SU-DHL-6 (cell line): ENCODE results near the gene CBFA2T2.

Experiments used
- H2AFZ ChIP-seq: fragments of 200-600 bp; sonication (generic); 2 replicates; pipeline ENCODE4 v1.6.1; 2014; ENCODE audit warnings: low read depth, mild to moderate bottlenecking, moderate library complexity, mixed read lengths, antibody characterized with exemption, low read length; ENCODE audit not compliant: severe bottlenecking
- H3F3A ChIP-seq: fragments of 200-600 bp; shearing (Covaris generic); 2 replicates; pipeline ENCODE4 v1.6.0; 2016; ENCODE audit warnings: antibody characterized with exemption, mild to moderate bottlenecking; ENCODE audit not compliant: insufficient read depth
- H3K27ac ChIP-seq: fragments of 200-600 bp; sonication (generic); 2 replicates; pipeline ENCODE4 v1.5.1; 2016; ENCODE audit warnings: low read depth, mild to moderate bottlenecking, low read length, moderate library complexity, mixed read lengths
- H3K27me3 ChIP-seq: fragments of 200-600 bp; sonication (generic), shearing (Covaris generic); 2 replicates; pipeline ENCODE4 v1.6.0; 2014; ENCODE audit warnings: mild to moderate bottlenecking, low read length
- H3K36me3 ChIP-seq: fragments of 200-600 bp; sonication (generic); 2 replicates; pipeline ENCODE4 v1.6.1; 2014; ENCODE audit warnings: mild to moderate bottlenecking, low read length, mixed read lengths
- H3K4me2 ChIP-seq: fragments of 300-600, 200-600 bp; shearing (Covaris generic), sonication (generic); 2 replicates; pipeline ENCODE4 v1.6.0; 2014; ENCODE audit warnings: low read length, low read depth, mild to moderate bottlenecking; ENCODE audit not compliant: poor library complexity, severe bottlenecking
- H3K4me3 ChIP-seq: fragments of 200-600 bp; sonication (generic); 2 replicates; pipeline ENCODE4 v1.5.1; 2014; ENCODE audit warnings: antibody characterized with exemption, low read length, mild to moderate bottlenecking, mixed read lengths; ENCODE audit not compliant: insufficient read depth, poor library complexity, severe bottlenecking
- H3K79me2 ChIP-seq: fragments of 200-600 bp; sonication (generic); 2 replicates; pipeline ENCODE4 v1.6.1; 2014; ENCODE audit warnings: mild to moderate bottlenecking, low read length, moderate library complexity; ENCODE audit not compliant: insufficient read depth
- H3K9ac ChIP-seq: fragments of 200-600 bp; sonication (generic); 2 replicates; pipeline ENCODE4 v1.7.0; 2014; ENCODE audit warnings: mild to moderate bottlenecking, low read length
- H3K9me2 ChIP-seq: fragments of 200-600 bp; sonication (generic); replicated peaks from 2 replicates; pipeline ENCODE4 v1.6.1; 2014; ENCODE audit warnings: low read length; ENCODE audit not compliant: insufficient read depth
- H3K9me3 ChIP-seq: fragments of 200-600 bp; sonication (generic); 2 replicates; pipeline ENCODE4 v1.6.1; 2014; ENCODE audit warnings: low read length, mixed read lengths; ENCODE audit not compliant: insufficient read depth
- H4K20me1 ChIP-seq: fragments of 200-600 bp; sonication (generic); 2 replicates; pipeline ENCODE4 v1.6.1; 2014; ENCODE audit warnings: low read depth, mild to moderate bottlenecking, antibody characterized with exemption, low read length, moderate library complexity, mixed read lengths
- CTCF ChIP-seq: fragments of 200-600 bp; sonication (generic); IDR thresholded peaks from one replicate; pipeline ENCODE4 v1.5.1; 2017; ENCODE audit warnings: antibody characterized with exemption, mild to moderate bottlenecking, low read length, moderate library complexity; ENCODE audit not compliant: insufficient read depth, poor library complexity, severe bottlenecking
- EZH2phosphoT487 ChIP-seq: fragments of 200-600 bp; sonication (generic), shearing (Covaris generic); conservative IDR thresholded peaks from 2 replicates; pipeline ENCODE4 v1.6.1; 2018; ENCODE audit warnings: mild to moderate bottlenecking, antibody characterized with exemption, low read length, moderate library complexity, mixed read lengths

The CBFA2T2 gene

GRCh38 chr20:33567949-33568348 is 78.1 kb downstream of the CBFA2T2 start:
- H3K9me3 ChIP-seq = no peaks in the 10 kb centered on the region

GRCh38 chr20:33568378-33568777 is 78.5 kb downstream of the CBFA2T2 start:
- no peak overlapping the region for H3K4me3 ChIP-seq
- no peak overlapping the region for H2AFZ ChIP-seq
- no peak overlapping the region for H3K4me2 ChIP-seq
- no peaks in the 10 kb centered on the region for H3F3A ChIP-seq
- no peaks in the 10 kb centered on the region for H3K79me2 ChIP-seq
- no peak for TF ChIP-seq EZH2phosphoT487
- no peak for TF ChIP-seq CTCF
- no peaks in the 10 kb centered on the region for H3K36me3 ChIP-seq
- H3K27me3 ChIP-seq = no peaks in the 10 kb centered on the region
- H3K9me3 ChIP-seq = no peaks in the 10 kb centered on the region
- H4K20me1 ChIP-seq = no peaks in the 10 kb centered on the region; the same call in 1 of the 2 replicates
- no peak overlapping the region for H3K9ac ChIP-seq
- H3K27ac ChIP-seq = no peak overlapping the region
- no peaks in the 10 kb centered on the region for H3K9me2 ChIP-seq

More at GRCh38 chr20:33567949-33568348, 78.1 kb downstream of the CBFA2T2 start:
- Histone ChIP-seq H2AFZ (no peak overlapping the region), H3K36me3 (no peaks in the 10 kb centered on the region), H3K79me2 (no peaks in the 10 kb centered on the region), H3K27me3 (no peaks in the 10 kb centered on the region), H3K4me2 (no peak overlapping the region), H3F3A (no peaks in the 10 kb centered on the region), H3K4me3 (no peak overlapping the region), H3K27ac (no peak overlapping the region), H3K9me2 (no peaks in the 10 kb centered on the region), H3K9ac (no peak overlapping the region), H4K20me1 (no peaks in the 10 kb centered on the region; the same call in 1 of the 2 replicates)
- TF ChIP-seq EZH2phosphoT487 (no peak), CTCF (no peak)

- H3K4me3 ChIP-seq = no peak overlapping the region
- H3K9me2 ChIP-seq = no peaks in the 10 kb centered on the region
- H3K27me3 ChIP-seq = no peaks in the 10 kb centered on the region
- H3F3A ChIP-seq = no peaks in the 10 kb centered on the region
- no peaks in the 10 kb centered on the region for H3K79me2 ChIP-seq
- H3K4me2 ChIP-seq = no peak overlapping the region
- H4K20me1 ChIP-seq = no peaks in the 10 kb centered on the region; the same call in 1 of the 2 replicates
- H3K27ac ChIP-seq = no peak overlapping the region
- no peaks in the 10 kb centered on the region for H3K36me3 ChIP-seq
- H2AFZ ChIP-seq = no peak overlapping the region
- H3K9me3 ChIP-seq = no peaks in the 10 kb centered on the region
- no peak overlapping the region for H3K9ac ChIP-seq
- no peak for TF ChIP-seq EZH2phosphoT487
- no peak for TF ChIP-seq CTCF
These were observed 79.2 kb downstream of the CBFA2T2 start for GRCh38 chr20:33568868-33569801.
